22Rv1 (cell line): ENCODE measurements around the gene EIF4A3.

ENCODE experiments used
- H3K27ac ChIP-seq: fragments of 450-650 bp; 2 replicates; pipeline ENCODE4 v1.5.1; 2017
- CTCF ChIP-seq: fragments of 450-650 bp; IDR thresholded peaks from 2 replicates; pipeline ENCODE4 v1.5.1; 2017; ENCODE audit warnings: mild to moderate bottlenecking
- ZFX ChIP-seq: fragments of 450-650 bp; IDR thresholded peaks from 2 replicates; pipeline ENCODE4 v1.6.1; 2017; ENCODE audit warnings: antibody characterized with exemption, borderline replicate concordance

Gene EIF4A3

GRCh38 chr17:80182845-80183223 is 35.9 kb upstream of the EIF4A3 start:
- TF ChIP-seq ZFX (no peak), CTCF (no peak)
- H3K27ac ChIP-seq, result no peak overlapping the region

DNA sequence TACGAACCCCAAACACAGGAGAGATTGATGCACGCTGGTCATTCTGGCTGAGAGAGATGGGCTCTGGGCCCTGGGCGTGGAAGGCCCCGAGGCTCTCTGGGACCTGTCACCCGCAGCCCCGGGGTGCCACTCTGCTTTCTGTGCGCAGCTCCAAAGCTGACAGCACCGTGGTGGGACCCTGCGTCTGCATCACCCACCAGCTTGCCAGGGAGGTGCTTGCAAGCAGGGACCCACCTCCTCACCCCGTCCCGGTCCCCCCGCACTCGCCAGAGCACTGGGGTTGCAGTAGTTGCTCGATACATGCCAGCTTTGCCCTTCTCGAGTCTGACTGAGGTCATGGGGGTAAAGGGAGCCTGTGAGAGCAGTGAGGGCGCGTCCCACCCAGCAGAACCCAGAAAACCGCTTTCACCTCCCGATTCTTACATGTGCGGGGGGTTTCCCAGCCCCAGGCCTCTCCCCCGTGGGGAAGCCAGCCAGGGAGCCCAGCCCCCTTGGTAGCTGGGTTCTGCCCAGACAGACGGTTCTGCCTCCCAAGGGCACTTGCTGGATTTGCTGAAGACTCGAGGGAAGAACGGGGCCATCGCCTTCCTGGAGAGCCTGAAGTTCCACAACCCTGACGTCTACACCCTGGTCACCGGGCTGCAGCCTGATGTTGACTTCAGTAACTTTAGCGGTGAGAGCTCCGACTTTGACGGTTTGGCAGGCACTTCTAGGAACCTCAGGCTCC is 35.4 kb upstream of the EIF4A3 start:
- no peak overlapping the region for H3K27ac ChIP-seq
- TF ChIP-seq ZFX (no peak), CTCF (no peak)

- TF ChIP-seq ZFX, result no peak
- TF ChIP-seq CTCF, result no peak
- no peak overlapping the region for H3K27ac ChIP-seq
These were observed 34.5 kb upstream of the EIF4A3 start for GRCh38 chr17:80181431-80181830.

- no peak overlapping the region for H3K27ac ChIP-seq
- TF ChIP-seq ZFX, result no peak
- no peak for TF ChIP-seq CTCF
These were observed 33.3 kb upstream of the EIF4A3 start for GRCh38 chr17:80180192-80180591.

- no peak overlapping the region for H3K27ac ChIP-seq
- TF ChIP-seq CTCF (no peak), ZFX (no peak)
These were observed 31.2 kb upstream of the EIF4A3 start for GRCh38 chr17:80177986-80178595.

- H3K27ac ChIP-seq, result no peak overlapping the region
- TF ChIP-seq CTCF, result no peak
- no peak for TF ChIP-seq ZFX
These were observed 29.8 kb upstream of the EIF4A3 start for GRCh38 chr17:80176757-80177156.

- TF ChIP-seq ZFX (no peak), CTCF (no peak)
- no peak overlapping the region for H3K27ac ChIP-seq
These were observed 27.0 kb upstream of the EIF4A3 start for GRCh38 chr17:80173916-80174315.
